Uterus (tissue), 4 donors: Measurements from ENCODE around the gene SOHLH1. TPM values are rescaled to one million over a fixed set of nuclear protein-coding genes. Genes with fewer than 3 reads are reported as not detected.

Source experiments
- DNase-seq, 2 donors: peaks; one replicate each; pipeline ENCODE4 v3.0.0-alpha.2; 2019 to 2020
- H3K27ac ChIP-seq, 2 donors: fragments of 200-600 bp; sonication (generic); 1 replicate in 1 of 2; 2 replicates in 1 of 2; pipeline ENCODE4 v1.5.1; 2016 to 2018
- H3K27me3 ChIP-seq, 2 donors: fragments of 200-600 bp; sonication (generic); one replicate each; pipeline ENCODE4 v1.5.1; 2018 to 2019; ENCODE audit warnings: control low read depth in 1 of 2
- H3K36me3 ChIP-seq, 2 donors: fragments of 200-600 bp; sonication (generic); one replicate each; pipeline ENCODE4 v1.5.1; 2019; ENCODE audit warnings: control low read depth in 1 of 2
- H3K4me1 ChIP-seq, 2 donors: fragments of 200-600 bp; sonication (generic); one replicate each; pipeline ENCODE4 v1.5.1; 2018 to 2019; ENCODE audit warnings: control low read depth in 1 of 2
- H3K4me3 ChIP-seq, 2 donors: fragments of 200-600 bp; sonication (generic); 1 replicate in 1 of 2; 2 replicates in 1 of 2; pipeline ENCODE4 v1.5.1; 2018 to 2019; ENCODE audit warnings: mild to moderate bottlenecking in 1 of 2
- H3K9me3 ChIP-seq, 2 donors: fragments of 200-600 bp; sonication (generic); one replicate each; pipeline ENCODE4 v1.5.1; 2019; ENCODE audit warnings: control low read depth in 1 of 2
- POLR2A ChIP-seq, 2 donors: fragments of 450-650 bp; IDR thresholded peaks; one replicate each; pipeline ENCODE4 v1.6.1; 2016; ENCODE audit warnings: antibody characterized with exemption in 2 of 2, mild to moderate bottlenecking in 1 of 2, moderate library complexity in 1 of 2
- intact Hi-C: fragments of 100-400 bp; cut with DNase I; formaldehyde crosslinking; loops from one replicate; pipeline ENCODE4 v1.15.1; 2023; ENCODE audit warnings: low total_unique reads
- total RNA-seq, 4 donors: library from RNA; depleted of rRNA in 3 of 4; stranded (reverse); fragments of >200 nt in 3 of 4; gene quantifications; one replicate each; pipeline versions ENCODE4 v1.1.0 to v1.2.4, GENCODE V29; 2014 to 2023
- TF ChIP-seq, protein P1 (sequence below), 4 experiments: fragments of 200-600 bp in 2 of 4; fragments of 450-650 bp in 2 of 4; sonication (generic) in 2 of 4; IDR thresholded peaks; one replicate each; pipeline ENCODE4 v1.5.1; 2016 to 2019; ENCODE audit warnings: antibody characterized with exemption in 4 of 4, mild to moderate bottlenecking in 2 of 4, moderate library complexity in 1 of 4
- donor health status: DM: yes; HTN: yes; CAD: no.

The SOHLH1 gene, protein sequence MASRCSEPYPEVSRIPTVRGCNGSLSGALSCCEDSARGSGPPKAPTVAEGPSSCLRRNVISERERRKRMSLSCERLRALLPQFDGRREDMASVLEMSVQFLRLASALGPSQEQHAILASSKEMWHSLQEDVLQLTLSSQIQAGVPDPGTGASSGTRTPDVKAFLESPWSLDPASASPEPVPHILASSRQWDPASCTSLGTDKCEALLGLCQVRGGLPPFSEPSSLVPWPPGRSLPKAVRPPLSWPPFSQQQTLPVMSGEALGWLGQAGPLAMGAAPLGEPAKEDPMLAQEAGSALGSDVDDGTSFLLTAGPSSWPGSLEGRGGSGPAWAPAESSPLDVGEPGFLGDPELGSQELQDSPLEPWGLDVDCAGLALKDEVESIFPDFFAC
- not detected for total RNA-seq

DNA sequence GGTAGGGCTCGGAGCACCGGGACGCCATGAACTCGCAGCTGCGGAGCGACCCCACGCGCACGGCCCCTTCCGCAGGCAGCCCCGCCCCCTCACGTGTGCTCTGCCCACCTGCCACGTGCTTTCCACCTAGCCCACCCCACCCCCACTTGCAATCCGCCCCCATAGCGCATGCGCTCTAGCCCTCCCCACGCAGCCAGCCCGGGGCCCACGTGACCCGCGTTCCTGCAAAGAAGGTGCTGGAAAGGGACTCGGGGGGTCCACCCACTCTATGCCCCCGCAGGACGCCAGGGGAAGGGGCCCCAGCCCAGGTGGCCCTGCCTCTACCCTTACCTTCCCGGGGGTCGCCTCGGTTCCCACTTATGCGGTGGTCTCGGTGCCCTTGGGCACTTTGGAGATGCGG is at the start of gene SOHLH1:
SOHLH1 (minus strand) TSS at position 42 of the 400 bp plus-strand sequence; CDS start at position 28, 14 bp downstream.
- H3K27me3 ChIP-seq = peaks cover 4 to 14% of the 10 kb centered on the region in 2 donors
- DNase-seq = no peak
- H3K36me3 ChIP-seq = no peaks in the 10 kb centered on the region
- intact Hi-C loops = no loop called here
- no peak within 1 kb of the TSS for H3K27ac ChIP-seq
- no peak within 1 kb of the TSS for H3K4me3 ChIP-seq
- no peaks in the 10 kb centered on the region for H3K9me3 ChIP-seq
- H3K4me1 ChIP-seq = peaks cover 0 to 9% of the 10 kb centered on the region in 2 donors
- TF ChIP-seq POLR2A (IDR thresholded peaks at IDR 0.05) = no peak
- TF ChIP-seq, protein P1, sequence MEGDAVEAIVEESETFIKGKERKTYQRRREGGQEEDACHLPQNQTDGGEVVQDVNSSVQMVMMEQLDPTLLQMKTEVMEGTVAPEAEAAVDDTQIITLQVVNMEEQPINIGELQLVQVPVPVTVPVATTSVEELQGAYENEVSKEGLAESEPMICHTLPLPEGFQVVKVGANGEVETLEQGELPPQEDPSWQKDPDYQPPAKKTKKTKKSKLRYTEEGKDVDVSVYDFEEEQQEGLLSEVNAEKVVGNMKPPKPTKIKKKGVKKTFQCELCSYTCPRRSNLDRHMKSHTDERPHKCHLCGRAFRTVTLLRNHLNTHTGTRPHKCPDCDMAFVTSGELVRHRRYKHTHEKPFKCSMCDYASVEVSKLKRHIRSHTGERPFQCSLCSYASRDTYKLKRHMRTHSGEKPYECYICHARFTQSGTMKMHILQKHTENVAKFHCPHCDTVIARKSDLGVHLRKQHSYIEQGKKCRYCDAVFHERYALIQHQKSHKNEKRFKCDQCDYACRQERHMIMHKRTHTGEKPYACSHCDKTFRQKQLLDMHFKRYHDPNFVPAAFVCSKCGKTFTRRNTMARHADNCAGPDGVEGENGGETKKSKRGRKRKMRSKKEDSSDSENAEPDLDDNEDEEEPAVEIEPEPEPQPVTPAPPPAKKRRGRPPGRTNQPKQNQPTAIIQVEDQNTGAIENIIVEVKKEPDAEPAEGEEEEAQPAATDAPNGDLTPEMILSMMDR (IDR thresholded peaks at IDR 0.05) = no peak

DNA sequence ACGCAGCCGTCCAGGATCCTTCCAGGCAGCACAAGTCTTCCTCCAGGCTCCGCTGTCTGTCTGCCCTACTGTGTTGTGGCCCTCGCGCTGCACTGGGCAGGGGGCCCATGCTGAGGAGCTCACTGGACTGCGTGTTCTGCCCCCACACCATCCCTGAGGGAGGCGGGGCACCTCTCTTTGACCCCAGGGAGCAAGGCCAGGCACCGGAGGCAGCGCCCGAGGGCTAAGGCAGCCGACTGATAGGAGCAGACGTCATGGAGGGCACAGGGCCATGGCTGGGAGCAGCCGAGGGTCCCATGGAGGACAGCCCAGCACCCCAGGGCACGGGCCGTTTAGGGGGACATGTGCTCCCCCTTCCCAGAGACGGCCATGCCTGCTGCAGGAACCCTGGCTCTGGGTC is 49.4 kb upstream of the SOHLH1 start:
- no peaks in the 10 kb centered on the region for H3K27me3 ChIP-seq
- no peaks in the 10 kb centered on the region for H3K4me1 ChIP-seq

DNA sequence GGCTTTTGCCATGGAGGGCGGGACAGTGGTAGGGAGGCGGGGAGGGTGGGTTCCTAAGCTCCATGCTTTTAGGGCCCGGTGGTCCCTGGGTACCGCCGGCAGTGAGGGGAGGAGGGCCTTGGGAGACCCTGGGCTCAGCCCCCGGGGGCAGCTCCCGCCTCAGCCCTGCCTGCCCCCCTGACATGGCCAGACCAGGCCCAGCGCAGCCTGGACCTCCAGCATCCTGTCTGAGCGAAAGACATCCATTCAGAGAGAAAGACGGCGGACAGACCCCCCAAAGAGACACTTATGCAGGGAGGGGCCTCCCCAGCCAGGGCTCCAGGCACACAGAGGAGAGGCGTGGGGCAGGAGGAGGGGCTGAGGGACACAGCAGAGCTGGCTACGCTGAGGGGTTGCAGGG is 48.0 kb upstream of the SOHLH1 start:
- H3K27me3 ChIP-seq = no peaks in the 10 kb centered on the region
- no peak overlapping the region for H3K4me3 ChIP-seq
- no peaks in the 10 kb centered on the region for H3K36me3 ChIP-seq
- H3K4me1 ChIP-seq = no peaks in the 10 kb centered on the region
- no peak for DNase-seq
- TF ChIP-seq POLR2A (IDR thresholded peaks at IDR 0.05) = no peak
- TF ChIP-seq, protein P1 (IDR thresholded peaks at IDR 0.05) = no peak
- no peak overlapping the region for H3K27ac ChIP-seq
- H3K9me3 ChIP-seq = no peaks in the 10 kb centered on the region
- intact Hi-C loops = no loop called here

More for the DNA sequence above, 49.4 kb upstream of the SOHLH1 start:
- Histone ChIP-seq H3K36me3 (no peaks in the 10 kb centered on the region), H3K27ac (no peak overlapping the region), H3K9me3 (no peaks in the 10 kb centered on the region), H3K4me3 (no peak overlapping the region)
- TF ChIP-seq POLR2A (IDR thresholded peaks at IDR 0.05) = no peak
- TF ChIP-seq, protein P1 (IDR thresholded peaks at IDR 0.05) = no peak
- intact Hi-C loops = no loop called here
- DNase-seq = no peak

DNA sequence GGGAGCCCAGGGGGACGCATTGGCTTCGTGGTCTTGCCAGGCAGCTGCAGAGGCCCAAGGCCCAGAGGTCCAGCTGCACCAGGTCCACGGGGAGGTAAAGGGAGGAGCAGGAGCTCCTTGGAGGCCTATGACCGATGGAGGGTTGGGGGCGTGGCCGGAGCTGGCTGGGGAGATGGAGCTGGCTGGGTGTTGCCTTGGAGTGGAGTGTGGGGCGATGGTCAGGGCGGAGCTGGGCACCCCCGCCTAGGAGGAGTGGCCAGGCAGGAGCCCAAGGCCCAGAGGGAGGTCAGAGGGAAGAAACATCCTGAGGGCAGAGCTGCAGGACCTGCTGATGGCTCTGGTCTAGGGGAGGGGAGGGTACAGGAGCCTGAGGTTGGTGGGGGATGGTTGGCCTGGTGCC is 47.3 kb upstream of the SOHLH1 start:
- H3K27me3 ChIP-seq = no peaks in the 10 kb centered on the region
- no peak overlapping the region for H3K4me3 ChIP-seq
- intact Hi-C loops = no loop called here
- no peaks in the 10 kb centered on the region for H3K4me1 ChIP-seq
- H3K9me3 ChIP-seq = no peaks in the 10 kb centered on the region
- H3K36me3 ChIP-seq = no peaks in the 10 kb centered on the region
- no peak for DNase-seq
- TF ChIP-seq, protein P1 (IDR thresholded peaks at IDR 0.05) = no peak
- TF ChIP-seq POLR2A (IDR thresholded peaks at IDR 0.05) = no peak
- no peak overlapping the region for H3K27ac ChIP-seq

DNA sequence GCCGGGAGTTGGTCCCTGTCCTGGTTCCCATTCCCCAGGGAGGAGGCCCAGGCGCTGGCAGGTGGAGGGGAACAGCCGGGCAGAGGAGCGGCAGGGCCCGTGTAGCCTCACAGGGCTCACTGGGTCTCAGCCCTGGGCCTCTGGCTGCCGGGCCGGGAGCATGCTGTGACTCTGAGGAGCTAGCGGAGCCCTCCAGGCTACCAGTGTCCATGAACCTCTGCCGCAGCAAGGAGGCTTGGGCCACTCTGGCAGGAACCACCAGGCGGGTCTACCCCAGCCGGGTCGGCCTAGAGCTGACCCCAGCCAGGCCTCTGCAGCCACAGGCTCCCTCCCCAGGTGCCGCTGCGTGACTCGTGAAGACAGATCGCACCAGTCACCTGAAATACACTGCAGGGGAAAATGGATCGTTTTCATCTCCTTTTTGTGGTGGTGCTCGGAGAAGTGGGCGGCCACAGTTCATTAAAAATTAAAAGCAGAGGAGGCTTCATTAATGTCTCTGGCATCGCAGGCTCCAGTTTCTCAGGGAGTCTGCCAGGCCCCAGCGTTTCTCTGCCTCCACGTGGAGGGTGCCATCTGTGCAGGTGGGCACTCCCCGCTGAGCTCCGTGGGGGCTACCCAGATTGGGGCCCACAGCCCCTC is 46.5 kb upstream of the SOHLH1 start:
- Histone ChIP-seq H3K9me3 (no peaks in the 10 kb centered on the region), H3K4me3 (no peak overlapping the region), H3K27ac (no peak overlapping the region), H3K36me3 (no peaks in the 10 kb centered on the region), H3K4me1 (no peaks in the 10 kb centered on the region), H3K27me3 (no peaks in the 10 kb centered on the region)
- intact Hi-C loops = no loop called here
- no peak for TF ChIP-seq POLR2A (IDR thresholded peaks at IDR 0.05)
- TF ChIP-seq, protein P1 (IDR thresholded peaks at IDR 0.05) = no peak
- DNase-seq = no peak
